NCI-H2029 (cell line): ENCODE results near the gene CFAP141.
A peak's percentile ranks its signal among the peaks of the same experiment; 100 is the strongest.

Experiments used
- DNase-seq: peaks from one replicate; lab custom pipeline; 2025; lab: John Stamatoyannopoulos, UW

Gene CFAP141

GRCh38 chr1:154171880-154172279 lies 34.3 kb downstream of the CFAP141 start:
- no peak for DNase-seq

DNA sequence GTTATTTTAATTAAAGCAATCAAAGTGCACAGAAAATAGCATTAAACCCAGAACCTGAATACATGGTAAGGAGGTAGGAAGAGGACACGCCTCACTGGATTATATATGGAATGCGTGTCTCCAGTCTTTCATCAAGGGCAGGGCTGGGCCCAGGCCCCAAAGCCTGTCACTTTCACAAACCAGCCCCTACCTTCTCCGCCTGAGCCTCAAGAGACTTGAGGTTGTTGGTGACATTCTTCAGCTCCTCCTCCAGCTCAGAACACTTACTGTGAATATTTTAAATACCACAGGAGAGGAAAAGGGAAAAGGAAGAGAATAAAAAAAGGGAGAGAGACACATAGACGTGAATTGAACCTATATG lies 34.9 kb downstream of the CFAP141 start:
- DNase-seq = no peak

GRCh38 chr1:154170547-154171222 lies 35.4 kb downstream of the CFAP141 start:
- DNase-seq = no peak

DNA sequence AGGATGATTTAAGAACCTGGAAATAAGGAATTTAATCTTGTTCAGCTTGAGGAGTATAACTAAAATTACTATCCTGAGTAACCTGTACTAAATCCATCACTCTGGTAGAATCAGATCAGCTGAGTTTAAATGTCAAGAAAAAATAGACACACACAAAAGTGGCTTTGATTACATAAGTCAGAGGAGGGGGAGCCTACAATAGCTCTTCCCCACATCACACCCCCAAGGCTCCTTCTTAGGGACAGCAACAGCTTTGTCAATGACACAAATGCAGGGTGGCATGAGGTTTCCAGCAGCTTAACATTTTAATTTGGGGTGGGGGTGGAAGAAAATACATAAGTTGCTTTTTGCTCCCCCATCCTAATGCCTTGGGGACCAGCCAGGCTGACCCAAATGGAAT lies 38.7 kb downstream of the CFAP141 start:
- DNase-seq = no peak

DNA sequence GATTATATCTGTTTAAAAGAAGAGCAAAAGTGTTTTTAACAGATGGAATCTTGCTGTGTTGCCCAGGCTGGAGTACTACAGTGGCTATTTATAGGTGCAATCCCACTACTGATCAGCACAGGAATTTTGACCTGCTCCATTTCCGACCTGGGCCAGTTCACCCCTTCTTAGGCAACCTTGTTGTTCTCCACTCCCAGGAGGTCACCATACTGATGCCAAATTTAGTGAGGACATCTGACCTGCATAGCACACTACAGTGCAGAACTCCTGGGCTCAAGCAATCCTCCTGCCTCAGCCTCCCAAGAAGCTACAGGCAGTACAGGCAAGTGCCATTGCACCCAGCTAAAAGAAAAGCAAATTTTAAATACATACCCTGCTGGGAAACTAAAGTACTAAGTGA lies 39.9 kb downstream of the CFAP141 start:
- DNase-seq = no peak

- DNase-seq = no peak
These were observed 46.6 kb downstream of the CFAP141 start for GRCh38 chr1:154159554-154159953.

- no peak for DNase-seq
These were observed 47.6 kb downstream of the CFAP141 start for GRCh38 chr1:154158307-154159125.

- peak; percentile 22 for DNase-seq
These were observed 48.4 kb downstream of the CFAP141 start for GRCh38 chr1:154157520-154158306.

- DNase-seq = peak; percentile 28
These were observed 50.9 kb downstream of the CFAP141 start for GRCh38 chr1:154155251-154155650.

DNA sequence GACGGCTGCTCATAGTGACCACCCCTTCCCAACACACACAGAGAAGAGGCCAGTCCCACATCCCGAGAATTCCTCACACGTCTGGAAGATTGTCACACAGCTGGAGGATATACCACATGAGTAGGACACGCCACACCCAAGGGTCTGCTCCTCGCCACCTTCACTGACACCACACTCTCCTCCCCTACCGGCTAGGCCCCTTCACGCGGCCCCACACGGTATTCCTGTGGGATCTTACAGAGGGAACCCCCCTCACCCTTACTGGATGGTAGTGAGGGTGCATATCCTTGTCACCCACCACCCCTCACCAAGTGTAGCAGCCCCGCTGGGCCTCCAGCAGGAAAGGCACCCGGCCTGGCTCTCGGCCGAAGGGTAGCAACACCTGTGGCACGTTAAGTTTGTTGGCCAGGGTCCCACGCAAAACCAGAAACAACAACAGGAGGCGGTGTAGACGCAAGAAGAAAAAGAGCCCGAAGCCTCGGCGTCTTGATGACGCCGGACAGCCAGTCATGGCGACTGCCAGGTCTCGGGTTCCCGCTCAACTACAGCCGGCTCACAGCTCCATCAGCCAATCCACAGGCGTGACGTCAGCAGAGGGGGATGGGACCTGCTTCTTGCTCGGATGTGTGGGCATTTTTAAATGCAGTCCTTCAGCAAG lies 51.5 kb downstream of the CFAP141 start, which contains the start of gene NUP210L:
Gene NUP210L (minus strand): TSS at position 540 of the 658 bp plus-strand sequence.
- DNase-seq = peak; percentile 89

GRCh38 chr1:154154053-154154452 lies 52.1 kb downstream of the CFAP141 start:
- no peak for DNase-seq

GRCh38 chr1:154151311-154151710 lies 54.8 kb downstream of the CFAP141 start:
- DNase-seq = no peak
